Parietal lobe (tissue), 2 donors: ENCODE data around the gene TMX2. TPM values are rescaled to one million over a fixed set of nuclear protein-coding genes. Genes with fewer than 3 reads are reported as not detected.

Source experiments
- small RNA-seq: library from RNA; depleted of rRNA; stranded (forward); fragments of <200 nt; gene quantifications from one replicate; pipeline ENCODE3, GENCODE V24; 2014; ENCODE audit warnings: low replicate concordance
- total RNA-seq: library from RNA; depleted of rRNA; stranded (reverse); fragments of >200 nt; gene quantifications from one replicate; pipeline ENCODE4 v1.2.3, GENCODE V29; 2014

The TMX2 gene, protein sequence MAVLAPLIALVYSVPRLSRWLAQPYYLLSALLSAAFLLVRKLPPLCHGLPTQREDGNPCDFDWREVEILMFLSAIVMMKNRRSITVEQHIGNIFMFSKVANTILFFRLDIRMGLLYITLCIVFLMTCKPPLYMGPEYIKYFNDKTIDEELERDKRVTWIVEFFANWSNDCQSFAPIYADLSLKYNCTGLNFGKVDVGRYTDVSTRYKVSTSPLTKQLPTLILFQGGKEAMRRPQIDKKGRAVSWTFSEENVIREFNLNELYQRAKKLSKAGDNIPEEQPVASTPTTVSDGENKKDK
- 65.7 TPM for total RNA-seq

DNA sequence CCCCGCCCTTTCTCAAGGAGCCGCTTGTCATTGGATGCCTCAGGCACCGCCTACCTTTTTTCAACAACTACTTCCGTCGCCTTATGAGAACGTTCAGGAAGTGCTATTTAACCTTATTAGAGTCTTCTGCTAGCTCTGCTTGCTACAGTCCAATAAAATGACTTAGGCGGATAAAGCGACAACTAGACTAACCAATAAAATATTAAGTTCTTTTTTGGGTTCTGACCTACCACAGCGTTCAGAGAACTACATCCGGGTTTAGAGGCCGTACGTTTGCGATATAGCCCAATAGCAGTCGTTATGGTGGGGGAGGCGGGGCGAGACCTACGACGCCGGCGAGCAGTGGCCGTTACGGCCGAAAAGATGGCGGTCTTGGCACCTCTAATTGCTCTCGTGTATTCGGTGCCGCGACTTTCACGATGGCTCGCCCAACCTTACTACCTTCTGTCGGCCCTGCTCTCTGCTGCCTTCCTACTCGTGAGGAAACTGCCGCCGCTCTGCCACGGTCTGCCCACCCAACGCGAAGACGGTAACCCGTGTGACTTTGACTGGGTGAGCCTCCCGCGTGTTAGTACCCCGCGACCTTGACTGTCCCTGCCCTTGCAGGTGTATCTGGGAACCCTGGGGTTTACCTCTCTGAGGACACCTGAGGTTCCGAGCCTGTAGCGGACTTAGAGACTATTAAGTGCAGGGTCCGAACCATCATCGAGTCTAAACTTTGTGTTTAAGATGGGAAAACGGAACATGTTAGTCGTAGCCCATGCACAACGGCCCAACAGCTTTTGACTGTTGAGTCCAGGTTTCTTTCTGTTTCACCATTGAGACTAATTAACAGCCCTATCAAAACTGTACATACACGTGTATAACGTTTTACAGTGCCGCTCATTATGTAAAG lies at the start of gene TMX2:
Gene TMX2, plus strand, starts transcription at position 338 of the 895 bp plus-strand sequence. Its CDS starts 26 bp downstream, at position 364.

DNA sequence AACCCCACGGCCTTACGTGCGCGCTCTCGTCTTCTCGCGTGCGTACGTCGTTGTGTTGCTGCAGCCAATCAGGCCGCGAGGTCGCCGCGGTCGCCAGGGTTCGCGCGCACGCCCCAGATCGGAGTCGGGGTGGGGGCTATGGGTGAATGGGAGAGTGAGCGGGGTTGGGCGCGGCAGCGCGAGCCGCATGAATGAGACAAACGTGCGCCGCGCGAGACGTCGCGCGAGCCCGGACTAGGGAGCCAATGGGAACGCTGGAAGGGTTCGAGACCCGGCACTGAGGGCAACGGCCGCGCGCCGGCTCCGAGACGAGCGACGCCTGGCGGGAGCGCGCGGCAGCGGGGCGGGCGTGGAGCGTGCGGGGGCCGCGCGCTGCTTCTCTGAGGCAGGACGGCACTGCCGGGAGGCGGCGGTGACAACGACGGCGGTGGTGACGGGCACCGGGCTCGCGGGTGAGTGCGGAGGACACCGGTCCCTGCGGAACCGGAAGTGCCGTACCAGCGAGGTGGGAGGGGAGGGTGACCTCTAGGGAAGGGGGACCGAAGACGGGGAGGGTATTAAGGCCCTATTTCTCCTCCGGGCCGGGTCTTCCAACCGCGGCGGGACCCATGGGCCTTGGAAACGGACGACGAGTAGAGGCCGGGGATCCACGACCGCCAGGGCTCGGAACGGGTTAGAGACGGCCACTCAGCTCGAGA lies 44.5 kb upstream of the TMX2 start, which contains the start of gene ZDHHC5:
Gene ZDHHC5, plus strand, starts transcription at position 379 of the 698 bp plus-strand sequence. CDS start 4,977 bp downstream, outside the sequence.

DNA sequence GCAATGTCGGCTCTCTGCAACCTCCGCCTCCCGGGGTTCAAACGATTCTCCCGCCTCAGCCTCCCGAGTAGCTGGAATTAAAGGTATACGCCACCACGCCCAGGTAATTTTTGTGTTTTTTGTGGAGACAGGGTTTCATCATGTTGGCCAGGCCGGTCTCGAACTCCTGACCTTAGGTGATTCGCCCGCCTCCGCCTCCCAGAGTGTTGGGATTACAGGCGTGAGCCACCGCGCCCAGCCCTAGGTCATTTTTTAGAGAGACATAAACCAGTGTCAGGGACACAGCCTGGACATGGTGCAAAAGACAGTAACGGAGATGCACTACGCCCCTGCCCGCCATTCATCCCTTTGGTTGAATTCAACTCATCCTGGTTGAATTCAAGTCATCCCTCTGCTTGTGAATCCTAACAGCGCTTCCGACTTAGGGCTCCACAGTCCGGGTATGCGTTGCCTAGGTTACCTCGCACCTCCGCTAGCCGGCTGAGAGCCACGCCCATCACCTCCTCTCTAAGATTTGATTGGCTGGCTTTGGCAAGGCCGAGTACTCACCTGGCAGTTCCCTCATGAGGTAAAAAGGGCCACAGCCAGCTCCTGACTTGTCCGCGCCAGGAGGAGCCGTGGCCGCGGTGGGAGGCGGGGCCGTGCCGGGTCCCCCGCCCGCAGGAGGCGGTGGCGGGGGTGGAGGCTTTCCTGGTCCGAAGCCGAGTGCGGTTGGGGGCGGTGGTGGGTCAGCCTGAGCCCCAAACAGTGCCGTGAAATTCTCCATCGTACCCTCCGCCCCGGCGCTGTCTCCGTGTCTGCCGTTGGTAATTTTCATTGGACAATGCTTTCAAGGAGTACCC lies 758 bp upstream of the TMX2 start, which contains the start of gene MED19:
Gene MED19, minus strand, starts transcription at position 802 of the 842 bp plus-strand sequence. Its CDS starts 36 bp downstream, at position 766.

DNA sequence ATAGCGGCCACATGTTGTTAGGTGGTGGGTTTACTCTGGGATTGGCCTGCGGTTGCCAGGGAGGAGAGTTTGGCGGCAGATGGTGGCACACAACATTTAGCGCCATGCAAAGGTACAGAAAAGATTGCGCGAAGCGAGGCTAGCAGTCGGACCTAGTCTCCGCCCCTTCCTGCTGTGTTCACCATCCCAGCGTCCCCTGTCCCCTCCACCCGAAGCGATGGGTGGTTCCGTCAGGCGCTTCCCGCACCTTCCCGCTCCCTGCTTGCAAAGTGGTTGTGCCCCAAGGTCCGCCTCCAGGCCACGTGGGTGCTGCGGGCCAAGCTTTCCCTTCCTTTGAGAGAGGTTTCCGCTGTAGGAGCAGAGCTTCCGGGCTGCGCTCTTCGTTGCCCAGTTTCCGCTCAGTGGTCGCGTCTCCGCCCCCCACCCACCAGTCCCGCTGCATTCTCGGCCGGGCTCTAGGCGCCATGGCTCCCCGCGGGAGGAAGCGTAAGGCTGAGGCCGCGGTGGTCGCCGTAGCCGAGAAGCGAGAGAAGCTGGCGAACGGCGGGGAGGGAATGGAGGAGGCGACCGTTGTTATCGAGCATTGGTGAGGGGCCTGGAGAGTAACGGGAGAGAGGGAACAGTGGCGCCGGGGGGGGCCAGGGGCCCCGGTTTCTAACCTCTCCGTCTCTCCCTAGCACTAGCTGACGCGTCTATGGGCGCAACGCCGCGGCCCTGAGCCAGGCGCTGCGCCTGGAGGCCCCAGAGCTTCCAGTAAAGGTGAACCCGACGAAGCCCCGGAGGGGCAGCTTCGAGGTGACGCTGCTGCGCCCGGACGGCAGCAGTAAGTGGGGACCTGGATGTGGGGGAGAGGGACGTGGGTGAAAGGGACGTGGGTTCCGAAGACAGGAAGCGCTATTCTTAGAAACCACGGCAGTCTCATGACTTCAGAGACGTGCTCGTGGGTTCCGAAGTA lies 29.0 kb downstream of the TMX2 start, which contains the start of gene SELENOH:
Gene SELENOH, plus strand, starts transcription at position 360 of the 955 bp plus-strand sequence. Its CDS starts 105 bp downstream, at position 465.

DNA sequence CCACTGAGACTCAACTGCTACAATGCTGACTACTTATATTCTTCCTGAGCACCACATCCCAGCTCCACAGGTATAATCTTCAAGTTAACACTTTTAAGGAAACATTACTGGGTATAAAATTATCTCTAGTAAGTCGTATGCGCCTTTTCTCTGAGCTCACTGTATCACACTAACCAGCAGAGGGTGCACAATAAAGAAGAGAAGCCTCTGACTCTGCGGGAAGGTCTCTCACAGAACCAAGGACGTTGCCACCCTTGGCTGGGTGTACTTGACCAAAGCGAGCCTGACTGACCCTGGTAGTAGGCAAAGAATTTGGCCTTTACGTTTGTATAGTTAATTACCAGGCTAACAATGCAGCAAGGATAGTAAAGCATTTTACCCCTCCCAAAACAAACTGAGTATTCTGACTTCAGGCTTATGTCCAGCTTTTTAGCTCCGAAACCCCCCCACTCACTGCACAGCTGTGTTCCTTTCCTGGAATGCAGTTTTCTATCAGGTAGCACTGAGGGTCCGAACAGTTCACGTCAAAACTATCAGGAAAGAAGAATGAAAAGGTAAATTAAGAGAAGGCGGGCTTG lies 39.4 kb downstream of the TMX2 start, which contains the start of gene BTBD18:
Gene BTBD18, minus strand, starts transcription at position 144 of the 578 bp plus-strand sequence. CDS start 631 bp downstream, outside the sequence.

DNA sequence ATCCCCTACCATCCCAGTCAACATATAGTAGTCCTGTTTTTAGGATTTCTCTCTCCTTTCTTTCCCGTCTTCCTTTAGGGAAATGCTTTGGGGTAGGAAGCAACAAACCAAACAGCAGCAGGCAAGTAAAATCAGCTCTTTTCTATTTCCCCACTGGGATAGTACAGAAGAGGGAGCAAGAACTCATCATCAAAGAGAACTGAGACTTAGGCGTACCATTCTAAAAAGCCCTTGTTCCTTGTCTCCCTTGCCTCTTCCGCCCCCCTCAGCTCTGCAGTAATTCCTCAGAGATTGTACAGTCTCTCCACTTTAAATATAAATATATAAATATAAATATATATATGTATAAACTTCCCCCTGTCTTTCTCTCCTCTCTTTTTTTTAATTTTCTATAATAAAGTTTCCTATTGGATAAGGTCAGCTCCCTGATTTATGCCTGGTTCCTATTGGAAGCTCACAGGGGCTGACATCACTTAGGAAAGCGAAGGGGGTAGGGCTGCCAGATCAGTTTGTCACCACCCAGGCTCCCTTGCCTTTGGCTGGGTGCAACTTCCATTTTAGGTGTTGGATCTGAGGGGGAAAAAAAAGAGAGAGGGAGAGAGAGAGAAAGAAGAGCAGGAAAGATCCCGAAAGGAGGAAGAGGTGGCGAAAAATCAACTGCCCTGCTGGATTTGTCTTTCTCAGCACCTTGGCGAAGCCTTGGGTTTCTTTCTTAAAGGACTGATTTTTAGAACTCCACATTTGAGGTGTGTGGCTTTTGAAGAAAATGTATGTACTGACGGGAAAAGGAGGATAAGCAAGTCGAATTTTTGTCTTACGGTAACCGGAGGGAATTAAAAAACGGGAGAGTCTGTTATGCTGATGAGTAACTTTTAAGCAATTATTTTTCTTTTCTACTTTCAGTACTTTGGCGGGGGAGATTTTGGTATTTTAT lies 49.2 kb downstream of the TMX2 start, which contains the start of gene CTNND1:
Gene CTNND1, plus strand, starts transcription at position 502 of the 934 bp plus-strand sequence. CDS start 29,677 bp downstream, outside the sequence.

Small RNAs within 50 kb of the gene (small RNA-seq; reads per million reads assigned to genes)
- not detected for gene TMX2-CTNND1

Other genes starting within 250 kb of the TMX2 start
- 2.2 TPM for gene SLC43A1, start 196.9 kb upstream of the TMX2 start, total RNA-seq
- gene TIMM10, start 181.8 kb upstream of the TMX2 start, total RNA-seq = 17.8 TPM
- gene SMTNL1, start 175.0 kb upstream of the TMX2 start, total RNA-seq = not detected
- gene UBE2L6, start 144.9 kb upstream of the TMX2 start, total RNA-seq = 61.7 TPM
- 15.0 TPM for gene SERPING1, start 114.9 kb upstream of the TMX2 start, total RNA-seq
- 5.6 TPM for gene YPEL4, start 62.7 kb upstream of the TMX2 start, total RNA-seq
- gene CLP1, start 54.8 kb upstream of the TMX2 start, total RNA-seq = 11.0 TPM
- gene ZDHHC5, start 44.5 kb upstream of the TMX2 start, total RNA-seq = 22.5 TPM
- 33.2 TPM for gene MED19, start 378 bp upstream of the TMX2 start, total RNA-seq
- gene SELENOH, start 28.9 kb downstream of the TMX2 start, total RNA-seq = 42.9 TPM
- not detected for gene BTBD18, start 39.2 kb downstream of the TMX2 start, total RNA-seq
- gene CTNND1, start 49.2 kb downstream of the TMX2 start, total RNA-seq = 201 TPM